Fibroblast of lung (primary cell): ENCODE data around the gene CDA.

Source experiments
- EZH2 ChIP-seq: IDR thresholded peaks from 2 replicates; pipeline ENCODE4 v1.5.1; 2012; ENCODE audit warnings: low read length, control low read depth, mild to moderate bottlenecking; ENCODE audit errors: missing control alignments
- TF ChIP-seq, protein P1 (sequence below), 2 donors: IDR thresholded peaks in 1 of 2; conservative IDR thresholded peaks in 1 of 2; 1 replicate in 1 of 2; 2 replicates in 1 of 2; pipeline ENCODE4 v1.5.1; 2011 to 2012; ENCODE audit warnings: low read length in 2 of 2, control low read depth in 1 of 2, inconsistent platforms in 1 of 2, low read depth in 1 of 2, mild to moderate bottlenecking in 1 of 2

DNA sequence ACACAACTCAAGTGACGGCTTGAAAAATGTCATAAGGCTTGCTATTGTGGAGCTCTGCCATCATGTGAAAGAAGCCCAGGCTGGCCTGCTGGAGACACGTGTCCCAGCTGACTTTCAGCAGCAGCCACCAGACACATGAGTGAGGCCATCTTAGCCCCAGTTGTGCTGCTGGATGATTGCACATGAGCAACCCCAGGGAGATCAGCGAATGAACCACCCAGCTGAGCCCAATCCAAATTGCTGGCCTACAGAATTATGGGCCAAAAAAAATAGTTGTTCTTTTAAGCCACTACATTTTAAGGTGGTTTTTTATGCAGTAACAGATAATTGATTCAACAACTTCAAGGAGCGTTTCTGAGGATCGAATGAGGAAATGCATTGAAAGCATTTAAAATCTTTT is 17.5 kb upstream of the CDA start:
- TF ChIP-seq, protein P1, sequence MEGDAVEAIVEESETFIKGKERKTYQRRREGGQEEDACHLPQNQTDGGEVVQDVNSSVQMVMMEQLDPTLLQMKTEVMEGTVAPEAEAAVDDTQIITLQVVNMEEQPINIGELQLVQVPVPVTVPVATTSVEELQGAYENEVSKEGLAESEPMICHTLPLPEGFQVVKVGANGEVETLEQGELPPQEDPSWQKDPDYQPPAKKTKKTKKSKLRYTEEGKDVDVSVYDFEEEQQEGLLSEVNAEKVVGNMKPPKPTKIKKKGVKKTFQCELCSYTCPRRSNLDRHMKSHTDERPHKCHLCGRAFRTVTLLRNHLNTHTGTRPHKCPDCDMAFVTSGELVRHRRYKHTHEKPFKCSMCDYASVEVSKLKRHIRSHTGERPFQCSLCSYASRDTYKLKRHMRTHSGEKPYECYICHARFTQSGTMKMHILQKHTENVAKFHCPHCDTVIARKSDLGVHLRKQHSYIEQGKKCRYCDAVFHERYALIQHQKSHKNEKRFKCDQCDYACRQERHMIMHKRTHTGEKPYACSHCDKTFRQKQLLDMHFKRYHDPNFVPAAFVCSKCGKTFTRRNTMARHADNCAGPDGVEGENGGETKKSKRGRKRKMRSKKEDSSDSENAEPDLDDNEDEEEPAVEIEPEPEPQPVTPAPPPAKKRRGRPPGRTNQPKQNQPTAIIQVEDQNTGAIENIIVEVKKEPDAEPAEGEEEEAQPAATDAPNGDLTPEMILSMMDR (conservative IDR thresholded peaks at IDR 0.05 in 1 of 2, IDR thresholded peaks at IDR 0.05 in 1 of 2; ENCODE audit: low read depth in 1 of 2, low read length in 2 of 2) = no peak
- no peak for TF ChIP-seq EZH2
